Measurements from ENCODE around the gene GALK2.

DNA sequence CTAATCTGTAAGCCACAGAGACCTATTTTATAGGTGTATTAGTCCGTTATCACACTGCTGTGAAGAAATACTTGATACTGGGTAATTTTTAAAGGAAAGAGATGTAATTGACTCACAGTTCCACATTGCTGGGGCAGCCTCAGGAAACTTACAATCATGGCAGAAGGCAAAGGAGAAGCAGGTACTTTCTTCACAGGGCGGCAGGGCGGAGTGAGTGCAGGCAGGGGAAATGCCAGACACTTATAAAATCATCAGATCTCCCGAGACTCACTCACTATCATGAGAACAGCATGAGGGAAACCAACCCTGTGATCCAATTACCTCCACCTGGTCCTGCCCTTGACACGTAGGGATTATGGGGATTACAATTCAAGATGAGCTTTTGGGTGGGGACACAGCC lies 108.7 kb downstream of the GALK2 start:
- TF ChIP-seq YY1 (IDR thresholded peaks at IDR 0.05; ENCODE audit: low read depth, low read length): no peak
- TF ChIP-seq TAF7 (optimal IDR thresholded peaks at IDR 0.05; ENCODE audit: borderline replicate concordance, low read depth, low read length): no peak
- no peak for TF ChIP-seq POLR2A (IDR thresholded peaks at IDR 0.05; ENCODE audit: control extremely low read depth in 1 of 2, low read depth in 2 of 2, low read length in 2 of 2)

Data from H1 (cell line).